HepG2 (cell line): ENCODE results near the gene NUSAP1. TPM values are rescaled to one million over a fixed set of nuclear protein-coding genes. Genes with fewer than 3 reads are reported as not detected.

Experiments
- ATAC-seq: fragments of 200-7000 bp; cut with Tn5 transposase; 3 replicates; pipeline ENCODE4 v1.9.1; 2020; ENCODE audit warnings: mild to moderate bottlenecking, moderate library complexity
- BruUV-seq: library from RNA; stranded (reverse); fragments of 400-500 nt; replicated peaks from 2 replicates; lab custom pipeline; 2021; lab: Mats Ljungman, UMichigan
- CTCF ChIA-PET: fragments of 300-600 bp; formaldehyde crosslinking; extraction: SDS; loops from one replicate; lab custom pipeline; 2021; ENCODE audit warnings: low total read pairs, inconsistent platforms, low intra/inter-chr PET ratio; lab: Yijun Ruan, JAX
- POLR2A ChIA-PET: fragments of 350-600 bp; sonication (Branson Sonifier 250); formaldehyde crosslinking; loops from one replicate; lab custom pipeline; 2020; ENCODE audit warnings: antibody characterized with exemption, inconsistent platforms; lab: Yijun Ruan, JAX
- DNase-seq: peaks from one replicate; pipeline ENCODE4 v3.0.0-alpha.2; 2015; ENCODE audit warnings: low spot score
- FAIRE-seq: peaks from 3 replicates; lab custom pipeline; 2011; peaks lifted over from hg19 to GRCh38; lab: Jason Lieb, UNC
- H2AFZ ChIP-seq: one replicate; pipeline ENCODE4 v1.6.1; 2011; ENCODE audit warnings: low read length, inconsistent platforms
- H3K27ac ChIP-seq: fragments of 300-600 bp; 3 replicates; pipeline ENCODE4 v1.8.0; 2011; ENCODE audit warnings: mixed run types, mild to moderate bottlenecking, mixed read lengths, low read length, inconsistent platforms; ENCODE audit not compliant: insufficient read depth; ENCODE audit errors: extremely low read length
- H3K27me3 ChIP-seq, 2 experiments: fragments of 200-600 bp in 1 of 2; 2 replicates in 1 of 2; 3 replicates in 1 of 2; pipeline versions ENCODE4 v1.6.0 to v1.8.0; 2011; ENCODE audit warnings: low read length in 2 of 2, mild to moderate bottlenecking in 2 of 2, moderate library complexity in 2 of 2, inconsistent platforms in 1 of 2; ENCODE audit not compliant: insufficient read depth in 2 of 2, control insufficient read depth in 1 of 2
- H3K36me3 ChIP-seq, 2 experiments: fragments of 200-600 bp in 1 of 2; replicated peaks in 1 of 2; 2 replicates in 1 of 2; 3 replicates in 1 of 2; pipeline versions ENCODE4 v1.5.1 to v1.8.0; 2011; ENCODE audit warnings: low read length in 2 of 2, inconsistent platforms in 1 of 2; ENCODE audit not compliant: insufficient read depth in 2 of 2, control insufficient read depth in 1 of 2
- H3K4me1 ChIP-seq: 2 replicates; pipeline ENCODE4 v1.5.1; 2012; ENCODE audit warnings: low read length, inconsistent platforms; ENCODE audit not compliant: insufficient read depth
- H3K4me2 ChIP-seq: 2 replicates; pipeline ENCODE4 v1.6.0; 2011; ENCODE audit warnings: low read depth, low read length, inconsistent platforms
- H3K4me3 ChIP-seq, 3 experiments: fragments of 200-600 bp in 1 of 3; sonication (generic), shearing (Covaris generic) in 1 of 3; replicated peaks in 1 of 3; 2 replicates each; pipeline ENCODE4 v1.5.1; 2011 to 2016; ENCODE audit warnings: low read length in 3 of 3, inconsistent platforms in 2 of 3, low read depth in 2 of 3, mild to moderate bottlenecking in 2 of 3, control low read depth in 1 of 3, mixed read lengths in 1 of 3; ENCODE audit not compliant: insufficient read depth in 1 of 3
- H3K79me2 ChIP-seq: one replicate; pipeline ENCODE4 v1.6.1; 2011; ENCODE audit warnings: low read length, inconsistent platforms; ENCODE audit not compliant: insufficient read depth
- H3K9ac ChIP-seq: 2 replicates; pipeline ENCODE4 v1.6.0; 2011; ENCODE audit warnings: mild to moderate bottlenecking, low read depth, low read length, inconsistent platforms; ENCODE audit not compliant: insufficient read depth
- H3K9me3 ChIP-seq: 2 replicates; pipeline ENCODE4 v1.5.1; 2012; ENCODE audit warnings: mild to moderate bottlenecking, low read length
- H4K20me1 ChIP-seq: 2 replicates; pipeline ENCODE4 v1.6.0; 2011; ENCODE audit warnings: inconsistent platforms, mild to moderate bottlenecking, low read length, moderate library complexity; ENCODE audit not compliant: insufficient read depth
- ATF1 ChIP-seq: IDR thresholded peaks from 2 replicates; pipeline ENCODE4 v1.6.1; 2016; ENCODE audit warnings: mild to moderate bottlenecking, control low read depth
- ETV6 ChIP-seq: sonication (generic); formaldehyde crosslinking; conservative IDR thresholded peaks from 2 replicates; pipeline ENCODE4 v1.4.0; 2020; ENCODE audit warnings: missing genetic modification reagents
- IRF2 ChIP-seq: IDR thresholded peaks from 2 replicates; pipeline ENCODE4 v1.6.1; 2018; ENCODE audit warnings: missing genetic modification reagents, missing compliant biosample characterization
- KDM5A ChIP-seq: fragments of 200-600 bp; sonication (generic); IDR thresholded peaks from 2 replicates; pipeline ENCODE4 v1.7.0; 2018; ENCODE audit warnings: antibody characterized with exemption, mild to moderate bottlenecking, low read length, borderline replicate concordance
- MAFF ChIP-seq: IDR thresholded peaks from 2 replicates; pipeline ENCODE4 v1.6.1; 2011; ENCODE audit warnings: low read depth, low read length, improper control_type of control experiment
- POLR2A ChIP-seq, 2 experiments: IDR thresholded peaks; 2 replicates each; pipeline ENCODE4 v1.6.1; 2011; ENCODE audit warnings: low read depth in 2 of 2, low read length in 2 of 2, mild to moderate bottlenecking in 1 of 2, moderate library complexity in 1 of 2; ENCODE audit not compliant: insufficient read depth in 1 of 2
- SIN3A ChIP-seq: IDR thresholded peaks from 2 replicates; pipeline ENCODE4 v1.6.1; 2011; ENCODE audit warnings: low read depth, mild to moderate bottlenecking, control low read depth, low read length, borderline replicate concordance
- SNAPC2 ChIP-seq: sonication (generic); formaldehyde crosslinking; IDR thresholded peaks from 2 replicates; pipeline ENCODE4 v1.8.1; 2022; ENCODE audit warnings: mild to moderate bottlenecking, missing genetic modification reagents
- ZNF136 ChIP-seq: sonication (generic); formaldehyde crosslinking; IDR thresholded peaks from 2 replicates; pipeline ENCODE4 v1.8.1; 2022; ENCODE audit warnings: low read depth, mild to moderate bottlenecking, moderate library complexity, missing genetic modification reagents
- ZNF660 ChIP-seq: sonication (generic); formaldehyde crosslinking; IDR thresholded peaks from 2 replicates; pipeline ENCODE4 v1.5.1; 2020; ENCODE audit warnings: mild to moderate bottlenecking, low read depth, missing genetic modification reagents, borderline replicate concordance
- ZNF816 ChIP-seq: sonication (generic); formaldehyde crosslinking; IDR thresholded peaks from 2 replicates; pipeline ENCODE4 v1.8.0; 2022; ENCODE audit warnings: missing genetic modification reagents, mild to moderate bottlenecking, borderline replicate concordance
- WGBS: methylation state at CpG from one replicate; pipeline ENCODE4 v1.1.6; 2017; ENCODE audit warnings: low lambda C conversion rate; 5-methylcytosine and 5-hydroxymethylcytosine counted together
- in situ Hi-C: cut with HindIII; loops from 2 replicates; pipeline ENCODE4 v1.10.0; 2017; ENCODE audit warnings: low pct_unique_long_range_greater_than_20kb; ENCODE audit not compliant: extremely low pct_ligation_motif_present
- intact Hi-C: fragments of 100-400 bp; cut with micrococcal nuclease; formaldehyde crosslinking; loops from one replicate; pipeline ENCODE4 v1.10.0; 2022; ENCODE audit not compliant: unreplicated experiment
- polyA plus RNA-seq, 8 experiments: library from polyadenylated mRNA; depleted of rRNA in 3 of 8; stranded (reverse) in 7 of 8; unstranded in 1 of 8; fragments of >200 nt; fragmentation: Illumina TruSeq in 4 of 8; extraction: Trizol in 4 of 8; gene quantifications; 2 replicates each; pipeline versions ENCODE4 v1.2.1 to v1.2.3, GENCODE V29; 2011 to 2016; ENCODE audit warnings: low read depth in 4 of 8, missing spikeins in 1 of 8, mixed read lengths in 1 of 8; ENCODE audit not compliant: insufficient read depth in 1 of 8
- total RNA-seq, 5 experiments: library from RNA; depleted of rRNA; stranded (reverse); fragments of >200 nt; fragmentation: Illumina TruSeq; extraction: Trizol; gene quantifications; 2 replicates each; pipeline ENCODE4 v1.2.3, GENCODE V29; 2016; ENCODE audit warnings: low read depth in 1 of 5
- TF ChIP-seq, protein P1 (sequence below): sonication (generic); formaldehyde crosslinking; IDR thresholded peaks from 2 replicates; pipeline ENCODE4 v1.5.0; 2020; ENCODE audit warnings: missing genetic modification reagents
- TF ChIP-seq, protein P2 (sequence below): sonication (generic); formaldehyde crosslinking; IDR thresholded peaks from 2 replicates; pipeline ENCODE4 v1.5.1; 2020; ENCODE audit warnings: mild to moderate bottlenecking, missing genetic modification reagents, borderline replicate concordance
- TF ChIP-seq, protein P3 (sequence below): sonication (generic); formaldehyde crosslinking; IDR thresholded peaks from 2 replicates; pipeline ENCODE4 v1.4.0; 2020; ENCODE audit warnings: missing genetic modification reagents, borderline replicate concordance
- TF ChIP-seq, protein P4 (sequence below): sonication (generic); formaldehyde crosslinking; IDR thresholded peaks from 2 replicates; pipeline ENCODE4 v1.4.0; 2020; ENCODE audit warnings: missing genetic modification reagents; ENCODE audit errors: not compliant biosample characterization
- TF ChIP-seq, protein P5 (sequence below): IDR thresholded peaks from 2 replicates; pipeline ENCODE4 v1.6.1; 2012; ENCODE audit warnings: inconsistent platforms

The NUSAP1 gene
- total and polyA plus RNA-seq, 2 of the 13 experiments (the other 11 are each of a cell fraction or from before 2014, with no cell fraction given) = 59.5 to 106 TPM

DNA sequence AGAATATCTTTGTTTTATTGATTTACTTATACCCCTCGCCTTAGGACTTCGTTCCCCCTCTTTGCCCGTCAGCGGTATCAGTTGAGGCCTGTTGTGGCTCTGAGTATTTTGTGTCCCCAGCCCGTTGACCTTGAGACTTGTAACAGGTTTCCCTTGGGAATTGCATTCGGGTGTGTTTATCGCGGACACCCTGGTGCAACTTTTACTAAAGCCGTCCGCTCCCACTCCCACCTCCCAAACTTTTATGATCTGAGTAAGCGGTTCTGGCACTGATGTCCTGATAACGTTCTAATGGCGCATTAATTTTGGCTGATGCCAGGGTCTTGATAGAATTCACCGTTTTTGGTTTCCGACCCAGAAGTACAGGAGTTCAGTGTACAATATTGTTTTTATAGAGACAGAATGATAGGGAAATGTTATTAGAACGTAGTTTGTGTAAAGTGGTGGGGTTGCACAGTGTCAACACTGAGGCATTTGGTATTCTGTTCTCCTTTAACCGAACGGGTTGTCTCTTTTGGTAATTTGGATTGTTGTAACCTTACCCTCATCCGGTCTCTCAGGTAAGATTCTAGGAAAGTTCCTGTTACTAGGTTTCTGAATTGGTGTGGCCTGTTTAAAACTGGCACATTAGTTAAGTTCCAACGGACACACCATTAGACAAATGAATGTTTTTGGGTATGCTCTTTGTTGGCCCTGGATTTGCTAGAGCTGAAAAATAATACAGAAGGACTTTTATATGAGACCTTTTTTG lies 48.1 kb upstream of the NUSAP1 start:
- H3K4me1 ChIP-seq = peaks cover 70% of the 10 kb centered on the region
- DNase-seq (peak; percentile 32), FAIRE-seq (no peak), ATAC-seq (peak; percentile 5)
- peak overlapping the region; percentile 72 for H3K4me2 ChIP-seq
- peaks cover 8% of the 10 kb centered on the region for H4K20me1 ChIP-seq
- H3K36me3 ChIP-seq = peaks cover 0 to 31% of the 10 kb centered on the region in 2 experiments; a peak in 3 of 5 replicates
- intact Hi-C loops = loop anchor here (5.0 kb wide), 2 partner anchors 52 to 208 kb away; partner anchors contain the start of genes CHP1, EXD1 and ITPKA
- CTCF ChIA-PET = no interaction called here
- H3K27ac ChIP-seq = peak overlapping the region; percentile 86
- in situ Hi-C loops = loop anchor here (5.0 kb wide), 1 partner anchor 48 kb away; the partner anchor contains the start of genes NUSAP1 and OIP5
- H3K27me3 ChIP-seq = no peaks in the 10 kb centered on the region; a peak in 1 of 5 replicates
- POLR2A ChIA-PET = interaction anchor here (1.2 to 1.8 kb wide), 6 partner anchors 25 to 168 kb away, joined by 3 to 11 read pairs (median 10); partner anchors contain the start of genes CHP1, EXD1, INO80 and NUSAP1
- peaks cover 47% of the 10 kb centered on the region for H3K79me2 ChIP-seq
- peak overlapping the region; percentile 82 to 93 (median 91) for H3K4me3 ChIP-seq
- WGBS = 1% methylated on average over 20 of the region's 20 CpGs
- H2AFZ ChIP-seq = no peak overlapping the region
- H3K9me3 ChIP-seq = no peaks in the 10 kb centered on the region
- peak overlapping the region; percentile 98 for H3K9ac ChIP-seq
- TSS peak; percentile 96 for BruUV-seq
- TF ChIP-seq SIN3A (0 out of 2 replicates have a peak, but pooled peaks have one; percentile 16), ZNF136 (no peak), ZNF660 (CRISPR knock-in tag) (no peak), IRF2 (CRISPR knock-in tag) (no peak), ATF1 (peak; percentile 34; the same call in 1 of the 2 replicates), KDM5A (peak; percentile 28), ZNF816 (CRISPR knock-in tag) (0 out of 2 replicates have a peak, but pooled peaks have one; percentile 67), SNAPC2 (CRISPR knock-in tag) (0 out of 2 replicates have a peak, but pooled peaks have one; percentile 9), ETV6 (CRISPR knock-in tag) (no peak), POLR2A (IDR thresholded peaks at IDR 0.05; ENCODE audit: insufficient read depth in 1 of 2, low read depth in 2 of 2, low read length in 2 of 2) (0 out of 4 replicates have a peak, but pooled peaks of 1 of the 2 experiments have one; percentile 22), MAFF (no peak)
- TF ChIP-seq, protein P1, sequence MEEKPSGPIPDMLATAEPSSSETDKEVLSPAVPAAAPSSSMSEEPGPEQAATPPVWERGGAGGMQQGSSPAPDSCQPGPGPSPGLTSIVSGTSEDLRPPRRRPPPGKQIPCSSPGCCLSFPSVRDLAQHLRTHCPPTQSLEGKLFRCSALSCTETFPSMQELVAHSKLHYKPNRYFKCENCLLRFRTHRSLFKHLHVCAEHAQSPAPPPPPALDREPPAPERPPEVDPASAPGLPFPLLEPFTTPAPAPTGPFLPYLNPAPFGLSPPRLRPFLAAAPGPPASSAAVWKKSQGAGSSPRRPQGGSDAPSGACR (CRISPR knock-in tag) = peak; percentile 42; the same call in 1 of the 2 replicates
- TF ChIP-seq, protein P2, sequence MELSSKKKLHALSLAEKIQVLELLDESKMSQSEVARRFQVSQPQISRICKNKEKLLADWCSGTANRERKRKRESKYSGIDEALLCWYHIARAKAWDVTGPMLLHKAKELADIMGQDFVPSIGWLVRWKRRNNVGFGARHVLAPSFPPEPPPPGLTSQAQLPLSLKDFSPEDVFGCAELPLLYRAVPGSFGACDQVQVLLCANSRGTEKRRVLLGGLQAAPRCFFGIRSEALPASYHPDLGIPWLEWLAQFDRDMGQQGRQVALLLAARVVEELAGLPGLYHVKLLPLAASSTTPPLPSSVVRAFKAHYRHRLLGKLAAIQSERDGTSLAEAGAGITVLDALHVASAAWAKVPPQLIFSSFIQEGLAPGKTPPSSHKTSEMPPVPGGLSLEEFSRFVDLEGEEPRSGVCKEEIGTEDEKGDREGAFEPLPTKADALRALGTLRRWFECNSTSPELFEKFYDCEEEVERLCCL = no peak
- TF ChIP-seq, protein P3, sequence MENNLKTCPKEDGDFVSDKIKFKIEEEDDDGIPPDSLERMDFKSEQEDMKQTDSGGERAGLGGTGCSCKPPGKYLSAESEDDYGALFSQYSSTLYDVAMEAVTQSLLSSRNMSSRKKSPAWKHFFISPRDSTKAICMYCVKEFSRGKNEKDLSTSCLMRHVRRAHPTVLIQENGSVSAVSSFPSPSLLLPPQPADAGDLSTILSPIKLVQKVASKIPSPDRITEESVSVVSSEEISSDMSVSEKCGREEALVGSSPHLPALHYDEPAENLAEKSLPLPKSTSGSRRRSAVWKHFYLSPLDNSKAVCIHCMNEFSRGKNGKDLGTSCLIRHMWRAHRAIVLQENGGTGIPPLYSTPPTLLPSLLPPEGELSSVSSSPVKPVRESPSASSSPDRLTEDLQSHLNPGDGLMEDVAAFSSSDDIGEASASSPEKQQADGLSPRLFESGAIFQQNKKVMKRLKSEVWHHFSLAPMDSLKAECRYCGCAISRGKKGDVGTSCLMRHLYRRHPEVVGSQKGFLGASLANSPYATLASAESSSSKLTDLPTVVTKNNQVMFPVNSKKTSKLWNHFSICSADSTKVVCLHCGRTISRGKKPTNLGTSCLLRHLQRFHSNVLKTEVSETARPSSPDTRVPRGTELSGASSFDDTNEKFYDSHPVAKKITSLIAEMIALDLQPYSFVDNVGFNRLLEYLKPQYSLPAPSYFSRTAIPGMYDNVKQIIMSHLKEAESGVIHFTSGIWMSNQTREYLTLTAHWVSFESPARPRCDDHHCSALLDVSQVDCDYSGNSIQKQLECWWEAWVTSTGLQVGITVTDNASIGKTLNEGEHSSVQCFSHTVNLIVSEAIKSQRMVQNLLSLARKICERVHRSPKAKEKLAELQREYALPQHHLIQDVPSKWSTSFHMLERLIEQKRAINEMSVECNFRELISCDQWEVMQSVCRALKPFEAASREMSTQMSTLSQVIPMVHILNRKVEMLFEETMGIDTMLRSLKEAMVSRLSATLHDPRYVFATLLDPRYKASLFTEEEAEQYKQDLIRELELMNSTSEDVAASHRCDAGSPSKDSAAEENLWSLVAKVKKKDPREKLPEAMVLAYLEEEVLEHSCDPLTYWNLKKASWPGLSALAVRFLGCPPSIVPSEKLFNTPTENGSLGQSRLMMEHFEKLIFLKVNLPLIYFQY = no peak; the same call in 1 of the 2 replicates
- TF ChIP-seq, protein P4, sequence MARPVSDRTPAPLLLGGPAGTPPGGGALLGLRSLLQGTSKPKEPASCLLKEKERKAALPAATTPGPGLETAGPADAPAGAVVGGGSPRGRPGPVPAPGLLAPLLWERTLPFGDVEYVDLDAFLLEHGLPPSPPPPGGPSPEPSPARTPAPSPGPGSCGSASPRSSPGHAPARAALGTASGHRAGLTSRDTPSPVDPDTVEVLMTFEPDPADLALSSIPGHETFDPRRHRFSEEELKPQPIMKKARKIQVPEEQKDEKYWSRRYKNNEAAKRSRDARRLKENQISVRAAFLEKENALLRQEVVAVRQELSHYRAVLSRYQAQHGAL = no peak
- TF ChIP-seq, protein P5, sequence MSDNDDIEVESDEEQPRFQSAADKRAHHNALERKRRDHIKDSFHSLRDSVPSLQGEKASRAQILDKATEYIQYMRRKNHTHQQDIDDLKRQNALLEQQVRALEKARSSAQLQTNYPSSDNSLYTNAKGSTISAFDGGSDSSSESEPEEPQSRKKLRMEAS = 0 out of 2 replicates have a peak, but pooled peaks have one; percentile 6
